HTERT RPE-1 (cell line): ENCODE data around the gene MRPL54.
"Not testable (repeated sequence)": the region's sequence is repeated elsewhere in the genome, so short reads cannot be mapped to it uniquely, and the experiment has no call there.

Experiments used
- in situ Hi-C: fragments of 300-500 bp; cut with MboI; formaldehyde crosslinking; loops from 4 replicates; pipeline ENCODE4 v1.14.3; 2020; ENCODE audit warnings: low sequenced_read_pairs

The MRPL54 gene

GRCh38 chr19:3740431-3740830 is 22.1 kb upstream of the MRPL54 start:
- in situ Hi-C loops: no loop called here

GRCh38 chr19:3743486-3743885 is 19.0 kb upstream of the MRPL54 start:
- in situ Hi-C loops: no loop called here

GRCh38 chr19:3745363-3746045 is 17.0 kb upstream of the MRPL54 start:
- in situ Hi-C loops: no loop called here

- in situ Hi-C loops: no loop called here
These were observed 16.0 kb upstream of the MRPL54 start for GRCh38 chr19:3746371-3747056.

- in situ Hi-C loops: no loop called here
These were observed 13.5 kb upstream of the MRPL54 start for GRCh38 chr19:3748965-3749364.

GRCh38 chr19:3750211-3750610 is 12.3 kb upstream of the MRPL54 start:
- in situ Hi-C loops: no loop called here

- in situ Hi-C loops: no loop called here
These were observed 11.2 kb upstream of the MRPL54 start for GRCh38 chr19:3751236-3751635.

- in situ Hi-C loops: no loop called here
These were observed 10.0 kb upstream of the MRPL54 start for GRCh38 chr19:3752492-3752891.

GRCh38 chr19:3753631-3754410 is 8.7 kb upstream of the MRPL54 start:
- in situ Hi-C loops: no loop called here

GRCh38 chr19:3757705-3758104 is 4.8 kb upstream of the MRPL54 start:
- in situ Hi-C loops: not testable (repeated sequence)

- in situ Hi-C loops: not testable (repeated sequence)
These were observed 4.2 kb upstream of the MRPL54 start for GRCh38 chr19:3758297-3758696.

GRCh38 chr19:3759482-3760254 is 2.8 kb upstream of the MRPL54 start:
- in situ Hi-C loops: no loop called here

- in situ Hi-C loops: no loop called here
These were observed 1.6 kb upstream of the MRPL54 start for GRCh38 chr19:3760871-3761361.

GRCh38 chr19:3761382-3762129 is 926 bp upstream of the MRPL54 start, which contains the start of gene APBA3:
TSS of gene APBA3 (minus strand) at chr19:3761692. CDS start at chr19:3760264, 1,428 bp downstream.
- in situ Hi-C loops: no loop called here

GRCh38 chr19:3762130-3762473 is 380 bp upstream of the MRPL54 start:
- in situ Hi-C loops: no loop called here

- in situ Hi-C loops: no loop called here
These were observed 2.6 kb downstream of the MRPL54 start for GRCh38 chr19:3765121-3765520.

- in situ Hi-C loops: not testable (repeated sequence)
These were observed 3.3 kb downstream of the MRPL54 start for GRCh38 chr19:3765757-3766156.

GRCh38 chr19:3766520-3766919 is 4.0 kb downstream of the MRPL54 start:
- in situ Hi-C loops: no loop called here

GRCh38 chr19:3767050-3767449 is 4.6 kb downstream of the MRPL54 start:
- in situ Hi-C loops: no loop called here
